HEK293 (cell line): Measurements from ENCODE around the gene PICALM.

Source experiments
- CTCF ChIA-PET: fragments of 350-600 bp; formaldehyde crosslinking; extraction: SDS; loops from one replicate; lab custom pipeline; 2021; ENCODE audit warnings: antibody characterized with exemption; lab: Yijun Ruan, JAX
- POLR2A ChIA-PET: fragments of 300-600 bp; formaldehyde crosslinking; extraction: SDS; loops from one replicate; lab custom pipeline; 2020; ENCODE audit warnings: antibody characterized with exemption, inconsistent platforms; lab: Yijun Ruan, JAX
- H3K27ac ChIP-seq: fragments of 200-500 bp; sonication (Bioruptor generic); 2 replicates; pipeline ENCODE4 v1.5.1; 2014; ENCODE audit warnings: low read depth, low read length, control low read depth, inconsistent platforms; ENCODE audit errors: extremely low read depth
- H3K36me3 ChIP-seq, 2 experiments: fragments of 200-500 bp in 1 of 2; sonication (Bioruptor generic) in 1 of 2; 1 replicate in 1 of 2; 2 replicates in 1 of 2; pipeline ENCODE4 v1.5.1; 2014 to 2017; ENCODE audit warnings: inconsistent platforms in 2 of 2, low read length in 2 of 2; ENCODE audit not compliant: control insufficient read depth in 2 of 2, insufficient read depth in 1 of 2
- H3K4me1 ChIP-seq: fragments of 200-500 bp; sonication (Bioruptor generic); 2 replicates; pipeline ENCODE4 v1.5.1; 2014; ENCODE audit warnings: mild to moderate bottlenecking, low read length, inconsistent platforms; ENCODE audit not compliant: control insufficient read depth, insufficient read depth
- H3K4me3 ChIP-seq: 2 replicates; pipeline ENCODE4 v1.5.1; 2011; ENCODE audit warnings: low read depth, mild to moderate bottlenecking, control low read depth, low read length, moderate library complexity
- H3K9me3 ChIP-seq: fragments of 200-500 bp; sonication (Bioruptor generic); 2 replicates; pipeline ENCODE4 v1.5.1; 2014; ENCODE audit warnings: low read depth, low read length, inconsistent platforms; ENCODE audit not compliant: control insufficient read depth, insufficient read depth
- CTCF ChIP-seq: fragments of 450-650 bp; formaldehyde crosslinking; IDR thresholded peaks from 2 replicates; pipeline ENCODE4 v1.5.1; 2016; ENCODE audit warnings: missing biosample characterization, missing genetic modification characterization
- GFI1B ChIP-seq: fragments of 450-650 bp; formaldehyde crosslinking; IDR thresholded peaks from 2 replicates; pipeline ENCODE4 v1.5.1; 2016; ENCODE audit warnings: missing biosample characterization, missing genetic modification characterization
- OSR2 ChIP-seq: fragments of 450-650 bp; formaldehyde crosslinking; IDR thresholded peaks from 2 replicates; pipeline ENCODE4 v1.5.1; 2016; ENCODE audit warnings: missing biosample characterization, missing genetic modification characterization
- OVOL3 ChIP-seq: fragments of 450-650 bp; formaldehyde crosslinking; IDR thresholded peaks from 2 replicates; pipeline ENCODE4 v1.5.1; 2016; ENCODE audit warnings: missing biosample characterization, missing genetic modification characterization
- PRDM1 ChIP-seq: fragments of 450-650 bp; formaldehyde crosslinking; IDR thresholded peaks from 2 replicates; pipeline ENCODE4; 2016; ENCODE audit warnings: missing biosample characterization, missing genetic modification characterization
- REST ChIP-seq: fragments of 450-650 bp; formaldehyde crosslinking; IDR thresholded peaks from 2 replicates; pipeline ENCODE4 v1.5.1; 2016; ENCODE audit warnings: missing biosample characterization, missing genetic modification characterization
- SCRT1 ChIP-seq: fragments of 450-650 bp; formaldehyde crosslinking; IDR thresholded peaks from 2 replicates; pipeline ENCODE4 v1.5.1; 2016; ENCODE audit warnings: missing biosample characterization, missing genetic modification characterization, borderline replicate concordance
- ZBTB20 ChIP-seq: fragments of 450-650 bp; formaldehyde crosslinking; IDR thresholded peaks from 2 replicates; pipeline ENCODE4 v1.5.1; 2016; ENCODE audit warnings: missing biosample characterization, missing genetic modification characterization
- ZFP69B ChIP-seq: fragments of 450-650 bp; formaldehyde crosslinking; IDR thresholded peaks from 2 replicates; pipeline ENCODE4 v1.5.1; 2016; ENCODE audit warnings: missing biosample characterization, missing genetic modification characterization
- ZNF146 ChIP-seq: fragments of 450-650 bp; formaldehyde crosslinking; IDR thresholded peaks from 2 replicates; pipeline ENCODE4 v1.5.1; 2016; ENCODE audit warnings: missing biosample characterization, missing genetic modification characterization
- ZNF184 ChIP-seq: fragments of 450-650 bp; IDR thresholded peaks from 2 replicates; pipeline ENCODE4 v1.5.1; 2018; ENCODE audit warnings: missing biosample characterization, mild to moderate bottlenecking, missing genetic modification characterization
- ZNF366 ChIP-seq: fragments of 450-650 bp; formaldehyde crosslinking; conservative IDR thresholded peaks from 2 replicates; pipeline ENCODE4 v1.5.1; 2016; ENCODE audit warnings: missing biosample characterization, missing genetic modification characterization
- ZNF37A ChIP-seq: fragments of 450-650 bp; IDR thresholded peaks from 2 replicates; pipeline ENCODE4 v1.5.1; 2018; ENCODE audit warnings: missing biosample characterization, missing genetic modification characterization
- ZNF416 ChIP-seq: fragments of 450-650 bp; formaldehyde crosslinking; IDR thresholded peaks from 2 replicates; pipeline ENCODE4 v1.5.1; 2016; ENCODE audit warnings: missing biosample characterization, missing genetic modification characterization
- ZNF544 ChIP-seq: fragments of 450-650 bp; formaldehyde crosslinking; IDR thresholded peaks from 2 replicates; pipeline ENCODE4 v1.5.0; 2017; ENCODE audit warnings: missing biosample characterization, missing genetic modification characterization
- ZNF626 ChIP-seq: fragments of 450-650 bp; sonication (Bioruptor Pico); formaldehyde crosslinking; IDR thresholded peaks from 2 replicates; pipeline ENCODE4 v1.5.1; 2018; ENCODE audit warnings: missing biosample characterization, missing genetic modification characterization, inconsistent platforms
- ZNF654 ChIP-seq: fragments of 450-650 bp; formaldehyde crosslinking; IDR thresholded peaks from 2 replicates; pipeline ENCODE4 v1.5.1; 2016; ENCODE audit warnings: low read depth, missing biosample characterization, missing genetic modification characterization
- ZNF692 ChIP-seq: fragments of 450-650 bp; formaldehyde crosslinking; IDR thresholded peaks from 2 replicates; pipeline ENCODE4 v1.5.1; 2016; ENCODE audit warnings: missing biosample characterization, missing genetic modification characterization
- ZNF776 ChIP-seq: fragments of 450-650 bp; formaldehyde crosslinking; IDR thresholded peaks from 2 replicates; pipeline ENCODE4 v1.5.0; 2017; ENCODE audit warnings: missing biosample characterization, missing genetic modification characterization, borderline replicate concordance
- ZNF777 ChIP-seq: fragments of 450-650 bp; formaldehyde crosslinking; IDR thresholded peaks from 2 replicates; pipeline ENCODE4 v1.5.1; 2017; ENCODE audit warnings: missing biosample characterization, missing genetic modification characterization, borderline replicate concordance
- ZNF785 ChIP-seq: fragments of 450-650 bp; formaldehyde crosslinking; IDR thresholded peaks from 2 replicates; pipeline ENCODE4 v1.5.1; 2016; ENCODE audit warnings: missing biosample characterization, missing genetic modification characterization
- TF ChIP-seq, protein P1 (sequence below): fragments of 450-650 bp; formaldehyde crosslinking; IDR thresholded peaks from 2 replicates; pipeline ENCODE4 v1.5.1; 2016; ENCODE audit warnings: missing biosample characterization, missing genetic modification characterization

The PICALM gene

GRCh38 chr11:85941380-85941973 is 127.4 kb downstream of the PICALM start:
- H3K4me3 ChIP-seq = no peak overlapping the region
- no peaks in the 10 kb centered on the region for H3K36me3 ChIP-seq
- ChIA-PET CTCF (interaction anchor here (0.7 to 2.8 kb wide), 5 partner anchors 81 to 350 kb away, joined by 3 to 9 read pairs (median 3); partner anchors contain the start of gene CCDC83), POLR2A (no interaction called here)
- TF ChIP-seq ZNF37A (tag by site-specific recombination) (no peak), ZNF146 (no peak), ZNF776 (tag by site-specific recombination) (no peak), SCRT1 (tag by site-specific recombination) (no peak), ZNF654 (peak; percentile 82), ZNF777 (no peak), ZNF416 (tag by site-specific recombination) (no peak), PRDM1 (tag by site-specific recombination) (no peak), ZNF184 (tag by site-specific recombination) (no peak), OSR2 (tag by site-specific recombination) (no peak), ZNF785 (tag by site-specific recombination) (no peak), OVOL3 (tag by site-specific recombination) (no peak), ZNF626 (tag by site-specific recombination) (no peak), CTCF (tag by site-specific recombination) (peak; percentile 47), ZBTB20 (tag by site-specific recombination) (peak; percentile 56), REST (tag by site-specific recombination) (peak; percentile 54), ZNF692 (no peak), ZFP69B (tag by site-specific recombination) (no peak), ZNF544 (tag by site-specific recombination) (no peak), GFI1B (no peak), ZNF366 (tag by site-specific recombination) (no peak)
- TF ChIP-seq, protein P1, sequence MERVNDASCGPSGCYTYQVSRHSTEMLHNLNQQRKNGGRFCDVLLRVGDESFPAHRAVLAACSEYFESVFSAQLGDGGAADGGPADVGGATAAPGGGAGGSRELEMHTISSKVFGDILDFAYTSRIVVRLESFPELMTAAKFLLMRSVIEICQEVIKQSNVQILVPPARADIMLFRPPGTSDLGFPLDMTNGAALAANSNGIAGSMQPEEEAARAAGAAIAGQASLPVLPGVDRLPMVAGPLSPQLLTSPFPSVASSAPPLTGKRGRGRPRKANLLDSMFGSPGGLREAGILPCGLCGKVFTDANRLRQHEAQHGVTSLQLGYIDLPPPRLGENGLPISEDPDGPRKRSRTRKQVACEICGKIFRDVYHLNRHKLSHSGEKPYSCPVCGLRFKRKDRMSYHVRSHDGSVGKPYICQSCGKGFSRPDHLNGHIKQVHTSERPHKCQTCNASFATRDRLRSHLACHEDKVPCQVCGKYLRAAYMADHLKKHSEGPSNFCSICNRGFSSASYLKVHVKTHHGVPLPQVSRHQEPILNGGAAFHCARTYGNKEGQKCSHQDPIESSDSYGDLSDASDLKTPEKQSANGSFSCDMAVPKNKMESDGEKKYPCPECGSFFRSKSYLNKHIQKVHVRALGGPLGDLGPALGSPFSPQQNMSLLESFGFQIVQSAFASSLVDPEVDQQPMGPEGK (tag by site-specific recombination) = no peak
- no peak overlapping the region for H3K27ac ChIP-seq
- no peaks in the 10 kb centered on the region for H3K4me1 ChIP-seq
- no peaks in the 10 kb centered on the region for H3K9me3 ChIP-seq
